GM12872 (cell line): Measurements from ENCODE around the gene GNG14.

Experiments
- TF ChIP-seq, protein P1 (sequence below): IDR thresholded peaks from 3 replicates; pipeline ENCODE4 v1.5.1; 2011; ENCODE audit warnings: low read depth, mild to moderate bottlenecking, low read length, moderate library complexity; ENCODE audit not compliant: insufficient read depth

GNG14 gene

DNA sequence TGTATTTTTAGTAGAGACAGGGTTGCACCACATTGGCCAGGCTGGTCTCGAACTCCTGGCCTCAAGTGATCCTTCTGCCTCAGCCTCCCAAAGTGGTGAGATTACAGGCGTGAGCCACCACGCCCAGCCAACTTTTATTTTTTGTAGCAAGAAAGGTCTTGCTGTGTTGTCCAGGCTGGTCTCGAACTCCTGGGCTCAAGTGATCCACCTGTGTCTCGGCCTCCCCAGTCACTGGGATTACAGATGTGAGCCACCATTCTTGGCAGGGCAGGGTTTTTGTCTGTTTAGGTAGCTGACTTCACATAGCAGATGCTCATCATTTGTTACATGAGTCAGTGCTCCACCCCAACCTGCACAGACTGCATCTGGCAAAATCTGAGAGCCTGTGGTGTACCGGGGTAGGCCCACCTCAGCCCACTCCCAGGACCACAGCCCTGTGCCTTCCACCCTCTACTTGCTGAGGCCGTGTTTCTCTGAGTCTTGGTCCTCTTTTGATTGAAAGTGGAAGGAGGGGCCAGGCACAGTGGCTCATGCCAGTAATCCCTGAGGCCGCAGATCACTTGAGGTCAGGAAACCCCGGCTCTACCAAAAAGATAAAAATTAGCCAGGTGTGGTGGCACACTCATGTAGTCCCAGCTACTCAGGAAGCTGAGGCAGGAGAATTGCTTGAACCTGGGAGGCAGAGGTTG is 40.1 kb downstream of the GNG14 start:
- TF ChIP-seq, protein P1, sequence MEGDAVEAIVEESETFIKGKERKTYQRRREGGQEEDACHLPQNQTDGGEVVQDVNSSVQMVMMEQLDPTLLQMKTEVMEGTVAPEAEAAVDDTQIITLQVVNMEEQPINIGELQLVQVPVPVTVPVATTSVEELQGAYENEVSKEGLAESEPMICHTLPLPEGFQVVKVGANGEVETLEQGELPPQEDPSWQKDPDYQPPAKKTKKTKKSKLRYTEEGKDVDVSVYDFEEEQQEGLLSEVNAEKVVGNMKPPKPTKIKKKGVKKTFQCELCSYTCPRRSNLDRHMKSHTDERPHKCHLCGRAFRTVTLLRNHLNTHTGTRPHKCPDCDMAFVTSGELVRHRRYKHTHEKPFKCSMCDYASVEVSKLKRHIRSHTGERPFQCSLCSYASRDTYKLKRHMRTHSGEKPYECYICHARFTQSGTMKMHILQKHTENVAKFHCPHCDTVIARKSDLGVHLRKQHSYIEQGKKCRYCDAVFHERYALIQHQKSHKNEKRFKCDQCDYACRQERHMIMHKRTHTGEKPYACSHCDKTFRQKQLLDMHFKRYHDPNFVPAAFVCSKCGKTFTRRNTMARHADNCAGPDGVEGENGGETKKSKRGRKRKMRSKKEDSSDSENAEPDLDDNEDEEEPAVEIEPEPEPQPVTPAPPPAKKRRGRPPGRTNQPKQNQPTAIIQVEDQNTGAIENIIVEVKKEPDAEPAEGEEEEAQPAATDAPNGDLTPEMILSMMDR, result no peak

DNA sequence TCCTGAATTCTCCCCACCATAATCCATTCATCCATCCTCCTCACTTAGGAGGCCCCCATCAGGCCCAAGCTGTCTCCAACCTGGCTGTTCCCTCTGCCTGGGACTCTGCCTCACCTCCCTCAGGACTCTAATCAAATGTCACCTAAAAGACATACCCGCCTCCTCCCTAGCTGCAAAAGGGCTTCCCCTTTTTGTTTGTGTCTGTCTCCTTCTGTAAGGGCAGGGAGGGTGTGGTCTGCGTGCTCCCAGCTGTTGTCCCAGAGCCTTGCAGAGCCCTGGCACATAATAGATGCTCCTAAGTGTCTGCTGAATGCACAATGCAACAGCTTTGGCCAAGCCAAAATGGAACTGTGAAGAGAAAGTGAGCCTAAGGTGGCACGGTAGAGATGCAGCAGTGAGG is 42.3 kb downstream of the GNG14 start:
- TF ChIP-seq, protein P1, result no peak

DNA sequence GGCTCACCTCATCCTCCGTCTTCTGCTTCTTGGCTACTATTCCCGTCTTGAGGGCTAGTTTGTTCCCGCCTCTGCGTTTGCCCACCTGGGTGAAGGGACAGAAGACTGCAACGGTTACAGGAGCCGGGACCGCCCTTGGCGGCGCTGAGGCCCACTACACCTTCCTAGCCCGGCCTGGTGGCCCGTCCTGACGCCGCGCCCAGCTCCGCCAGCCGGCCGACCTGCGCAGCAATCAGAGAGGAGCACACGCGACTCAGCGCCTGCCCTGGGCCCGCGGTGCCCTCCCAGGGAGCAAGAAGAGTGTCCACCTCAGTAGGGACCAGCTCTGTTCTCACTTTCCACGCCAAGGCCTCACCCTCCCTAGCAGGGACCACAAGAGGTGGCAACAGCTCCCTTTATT is 43.5 kb downstream of the GNG14 start:
- TF ChIP-seq, protein P1, result no peak

DNA sequence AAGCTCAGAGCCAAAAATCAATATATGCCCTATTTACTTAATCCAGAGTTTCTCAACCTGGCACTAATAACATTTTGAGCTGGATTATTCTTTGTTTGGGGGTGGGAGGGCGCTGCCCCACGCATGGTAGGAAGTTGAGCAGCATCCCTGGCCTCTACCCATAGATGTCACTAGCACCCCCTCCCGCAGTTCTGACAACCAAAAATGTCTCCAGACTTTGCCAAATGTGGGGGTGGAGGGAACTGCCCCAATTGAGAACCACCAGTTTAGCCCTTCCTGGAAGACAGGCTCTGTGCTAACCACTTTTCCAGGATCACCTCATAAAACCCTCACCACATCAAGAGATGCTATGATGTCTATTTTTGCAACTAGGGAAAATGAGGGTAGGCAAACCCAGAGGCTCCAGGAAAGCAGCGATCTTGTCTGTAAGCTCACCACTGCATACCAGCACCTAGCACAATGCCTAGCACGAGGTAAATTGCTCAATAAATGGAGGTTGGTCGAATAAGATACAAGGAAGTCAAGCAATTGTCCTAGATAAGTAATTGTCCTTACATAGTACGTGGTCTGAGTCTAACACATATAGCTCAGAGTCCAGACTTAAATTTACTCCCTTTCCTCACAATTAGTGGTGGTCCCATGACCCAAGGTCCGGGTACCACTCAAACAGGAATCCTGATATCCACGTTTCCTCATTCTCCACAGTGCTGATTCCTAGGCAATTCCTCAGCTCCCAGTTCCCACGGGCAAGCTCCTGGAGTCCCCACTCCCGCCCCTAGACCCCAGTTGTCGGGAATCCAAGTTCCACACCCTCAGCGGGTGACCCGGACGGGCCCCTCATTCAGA is 45.8 kb downstream of the GNG14 start:
- TF ChIP-seq, protein P1, result peak; percentile 81

DNA sequence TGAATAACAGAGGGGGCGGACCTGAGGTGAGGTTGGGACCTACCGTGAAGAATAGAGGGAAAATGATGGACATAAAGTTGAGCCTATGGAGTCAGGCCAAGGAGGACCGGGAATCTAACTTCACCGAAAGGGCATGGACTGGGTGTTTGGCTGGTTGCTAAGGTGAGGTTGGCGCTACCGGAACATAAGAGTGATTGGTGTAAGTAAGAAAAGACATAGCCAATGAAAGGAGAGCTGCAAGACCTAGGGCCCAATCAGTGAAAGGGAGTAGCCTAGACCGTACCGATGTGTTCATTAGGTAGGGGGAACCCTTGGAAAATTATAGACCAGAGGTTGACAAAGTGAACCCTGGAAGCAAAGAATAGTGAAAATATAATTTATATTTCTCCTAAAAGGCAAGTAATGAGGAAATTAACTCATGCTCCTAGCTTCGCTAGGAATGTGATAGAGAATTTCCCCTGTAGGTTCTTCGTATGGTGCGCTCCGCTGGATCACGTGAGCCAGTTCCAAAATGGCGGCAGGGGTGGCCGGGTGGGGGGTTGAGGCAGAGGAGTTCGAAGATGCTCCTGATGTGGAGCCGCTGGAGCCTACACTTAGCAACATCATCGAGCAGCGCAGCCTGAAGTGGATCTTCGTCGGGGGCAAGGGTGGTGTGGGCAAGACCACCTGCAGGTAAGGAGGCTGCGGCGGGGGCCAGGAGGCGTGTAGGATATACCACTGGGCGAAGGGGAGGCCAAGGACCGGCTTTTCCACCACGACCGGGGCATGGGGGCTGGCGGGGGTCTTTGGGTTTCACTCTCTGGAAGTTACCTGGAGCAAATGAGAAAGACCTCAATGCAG is 49.4 kb downstream of the GNG14 start, which contains the start of gene GET3:
GET3 (plus strand) TSS at position 503 of the 840 bp plus-strand sequence; CDS start at position 512, 9 bp downstream.
- TF ChIP-seq, protein P1, result no peak

DNA sequence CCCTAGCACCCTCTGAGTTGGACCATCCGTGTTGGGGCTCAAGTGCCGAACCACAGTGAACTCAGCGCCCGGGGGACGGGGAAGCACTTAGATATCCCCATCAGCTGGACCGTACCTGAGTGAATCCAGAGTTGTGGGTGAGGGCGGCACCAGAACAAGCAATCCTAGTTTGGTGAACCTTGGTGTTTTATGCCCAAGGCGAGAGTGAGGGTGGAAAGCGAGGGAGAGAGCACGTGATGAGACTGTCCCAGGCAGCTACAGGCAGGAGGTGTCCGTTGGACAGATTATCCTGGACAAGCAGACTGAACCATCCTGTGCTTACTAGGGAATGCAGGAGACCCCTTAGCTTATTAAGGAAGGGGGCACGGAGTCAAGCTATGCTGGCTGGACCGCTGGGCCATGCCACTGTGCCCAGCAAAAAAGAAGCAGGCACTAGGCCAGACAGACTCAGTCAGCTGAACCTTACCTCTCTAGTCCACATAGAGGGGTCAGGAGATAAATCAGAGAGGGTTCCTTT is 50.1 kb downstream of the GNG14 start:
- TF ChIP-seq, protein P1, result no peak
